IPS DF 6.9 (cell line): Measurements from ENCODE around the gene ACVR1B.

Experiments used
- DNase-seq: peaks from one replicate; pipeline ENCODE4 v3.0.0-alpha.2; 2013; ENCODE audit warnings: low read depth, low spot score
- H3K27ac ChIP-seq: one replicate; pipeline ENCODE4 v1.5.1; 2013; ENCODE audit warnings: low read length, control low read depth
- H3K27me3 ChIP-seq: 2 replicates; pipeline ENCODE4 v1.6.1; 2013; ENCODE audit warnings: mild to moderate bottlenecking, low read length; ENCODE audit not compliant: control insufficient read depth, insufficient read depth
- H3K36me3 ChIP-seq: 2 replicates; pipeline ENCODE4 v1.6.1; 2013; ENCODE audit warnings: low read length; ENCODE audit not compliant: control insufficient read depth, insufficient read depth
- H3K4me1 ChIP-seq: 2 replicates; pipeline ENCODE4 v1.6.1; 2013; ENCODE audit warnings: low read length; ENCODE audit not compliant: control insufficient read depth, insufficient read depth
- H3K4me3 ChIP-seq: 2 replicates; pipeline ENCODE4 v1.5.1; 2013; ENCODE audit warnings: mild to moderate bottlenecking, low read length
- H3K9me3 ChIP-seq: 2 replicates; pipeline ENCODE4 v1.6.1; 2013; ENCODE audit warnings: low read length, inconsistent platforms; ENCODE audit not compliant: control insufficient read depth, insufficient read depth
- WGBS: extraction: QIAGEN DNeasy Blood & Tissue Kit; methylation state at CpG from one replicate; pipeline ENCODE4 v1.1.7; 2013; ENCODE audit warnings: mixed read lengths, missing lambda C conversion rate; ENCODE audit not compliant: insufficient read length, insufficient coverage; 5-methylcytosine and 5-hydroxymethylcytosine counted together

The ACVR1B gene

DNA sequence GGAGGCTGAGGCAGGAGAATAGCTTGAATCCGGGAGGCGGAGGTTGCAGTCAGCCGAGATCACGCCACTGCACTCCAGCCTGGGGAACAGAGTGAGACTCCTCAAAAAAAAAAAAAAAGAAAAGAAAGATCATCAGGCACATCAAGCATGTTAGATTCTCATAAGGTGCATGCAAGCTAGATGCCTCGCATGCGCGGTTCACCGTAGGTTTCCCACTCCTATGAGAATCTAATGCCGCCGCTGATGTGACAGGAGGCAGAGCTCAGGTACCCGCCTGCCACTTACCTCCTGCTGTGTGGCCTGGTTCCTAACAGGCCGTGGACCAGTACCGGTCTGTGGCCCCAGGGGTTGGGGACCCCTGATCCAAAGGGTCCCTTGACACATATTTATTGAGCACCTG is 7.0 kb downstream of the ACVR1B start:
- no CpG with 5 or more reads among the region's 13 CpGs for WGBS
- Histone ChIP-seq H3K27ac (no peak overlapping the region), H3K4me1 (no peaks in the 10 kb centered on the region)

GRCh38 chr12:51959211-51959610 is 7.7 kb downstream of the ACVR1B start:
- Histone ChIP-seq H3K27me3 (no peaks in the 10 kb centered on the region), H3K36me3 (no peaks in the 10 kb centered on the region), H3K27ac (no peak overlapping the region), H3K4me3 (no peak overlapping the region), H3K4me1 (no peaks in the 10 kb centered on the region), H3K9me3 (no peaks in the 10 kb centered on the region)
- no peak for DNase-seq
- WGBS: no CpG with 5 or more reads among the region's 3 CpGs

More for the DNA sequence above, 7.0 kb downstream of the ACVR1B start:
- H3K36me3 ChIP-seq: no peaks in the 10 kb centered on the region
- H3K9me3 ChIP-seq: no peaks in the 10 kb centered on the region
- no peak overlapping the region for H3K4me3 ChIP-seq
- no peak for DNase-seq
- no peaks in the 10 kb centered on the region for H3K27me3 ChIP-seq

DNA sequence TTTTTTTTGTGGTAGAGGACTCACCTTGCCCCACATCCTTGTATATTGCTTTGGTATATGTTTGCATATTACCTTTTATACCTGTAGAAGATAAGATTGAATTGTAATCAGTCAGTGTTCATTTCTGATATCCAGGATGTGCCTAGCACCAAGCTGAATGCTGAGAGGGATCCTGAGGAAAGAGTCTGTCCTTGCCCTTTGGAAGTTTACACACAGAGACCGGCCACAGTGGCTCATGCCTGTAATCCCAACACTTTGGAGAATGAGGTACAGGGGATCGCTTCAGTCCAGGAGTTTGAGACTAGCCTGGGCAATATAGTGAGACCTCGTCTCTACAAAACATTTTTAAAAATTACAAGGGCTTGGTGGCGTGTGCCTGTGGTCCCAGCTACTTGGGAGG is 8.4 kb downstream of the ACVR1B start:
- no peaks in the 10 kb centered on the region for H3K36me3 ChIP-seq
- H3K4me1 ChIP-seq: no peaks in the 10 kb centered on the region
- H3K27ac ChIP-seq: no peak overlapping the region

GRCh38 chr12:51960488-51960887 is 9.0 kb downstream of the ACVR1B start:
- no peaks in the 10 kb centered on the region for H3K4me1 ChIP-seq
- no peaks in the 10 kb centered on the region for H3K36me3 ChIP-seq
- DNase-seq: no peak
- no peak overlapping the region for H3K27ac ChIP-seq
- WGBS: no CpG with 5 or more reads among the region's 1 CpG
- H3K9me3 ChIP-seq: no peaks in the 10 kb centered on the region
- no peaks in the 10 kb centered on the region for H3K27me3 ChIP-seq
- no peak overlapping the region for H3K4me3 ChIP-seq

More for the DNA sequence above, 8.4 kb downstream of the ACVR1B start:
- Histone ChIP-seq H3K4me3 (no peak overlapping the region), H3K27me3 (no peaks in the 10 kb centered on the region), H3K9me3 (no peaks in the 10 kb centered on the region)
- no peak for DNase-seq
- WGBS: no CpG with 5 or more reads among the region's 4 CpGs

DNA sequence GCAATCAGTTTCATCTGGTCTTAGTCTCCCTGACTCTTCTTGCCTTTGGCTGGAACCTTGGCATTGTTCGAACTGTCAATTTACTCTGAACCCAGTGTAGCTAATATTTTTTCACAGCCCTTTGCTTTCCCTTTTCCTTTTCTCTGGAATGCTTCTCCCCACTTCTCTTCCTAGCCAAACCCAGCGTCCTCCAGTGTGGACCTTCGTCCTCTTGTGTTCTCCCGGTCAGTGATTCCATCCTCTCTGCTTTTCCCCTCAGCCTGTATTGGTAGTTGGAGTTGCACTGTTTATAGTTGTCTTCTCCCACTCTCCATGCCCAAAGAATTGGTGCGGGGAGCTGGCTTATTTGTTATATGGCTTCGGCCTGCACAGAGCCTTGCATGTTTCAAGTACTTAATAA is 9.4 kb downstream of the ACVR1B start:
- no peaks in the 10 kb centered on the region for H3K36me3 ChIP-seq
- no peak overlapping the region for H3K4me3 ChIP-seq
- no CpG with 5 or more reads among the region's 6 CpGs for WGBS
- H3K9me3 ChIP-seq: no peaks in the 10 kb centered on the region
- H3K4me1 ChIP-seq: no peaks in the 10 kb centered on the region
- no peaks in the 10 kb centered on the region for H3K27me3 ChIP-seq
- DNase-seq: no peak
- H3K27ac ChIP-seq: no peak overlapping the region

GRCh38 chr12:51961834-51962233 is 10.3 kb downstream of the ACVR1B start:
- Histone ChIP-seq H3K27me3 (no peaks in the 10 kb centered on the region), H3K4me3 (no peak overlapping the region), H3K4me1 (no peaks in the 10 kb centered on the region), H3K9me3 (no peaks in the 10 kb centered on the region), H3K36me3 (no peaks in the 10 kb centered on the region), H3K27ac (no peak overlapping the region)
- WGBS: no CpG with 5 or more reads among the region's 1 CpG
- DNase-seq: no peak

DNA sequence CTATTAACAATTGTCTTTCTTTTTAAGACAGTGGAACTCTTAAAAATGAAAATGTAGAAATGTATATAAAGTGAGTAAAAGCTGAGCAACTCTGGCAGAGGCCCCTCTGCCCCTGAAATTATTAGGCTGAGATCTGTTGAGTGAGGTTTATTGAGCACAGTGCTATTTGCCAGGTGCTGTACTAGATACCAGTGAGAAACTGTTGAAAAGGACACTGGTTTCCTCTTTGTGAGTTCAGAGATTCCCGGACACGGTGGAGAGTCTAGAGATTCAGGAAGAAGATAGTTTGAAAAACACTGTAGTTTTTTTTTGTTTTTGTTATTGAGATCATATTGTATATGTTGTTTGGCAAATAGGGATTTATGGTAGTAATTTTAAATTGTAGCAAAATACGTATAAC is 11.2 kb downstream of the ACVR1B start:
- Histone ChIP-seq H3K27ac (no peak overlapping the region), H3K9me3 (no peaks in the 10 kb centered on the region), H3K4me1 (no peaks in the 10 kb centered on the region), H3K4me3 (no peak overlapping the region), H3K27me3 (no peaks in the 10 kb centered on the region), H3K36me3 (no peaks in the 10 kb centered on the region)
- DNase-seq: no peak
- no CpG with 5 or more reads among the region's 3 CpGs for WGBS

DNA sequence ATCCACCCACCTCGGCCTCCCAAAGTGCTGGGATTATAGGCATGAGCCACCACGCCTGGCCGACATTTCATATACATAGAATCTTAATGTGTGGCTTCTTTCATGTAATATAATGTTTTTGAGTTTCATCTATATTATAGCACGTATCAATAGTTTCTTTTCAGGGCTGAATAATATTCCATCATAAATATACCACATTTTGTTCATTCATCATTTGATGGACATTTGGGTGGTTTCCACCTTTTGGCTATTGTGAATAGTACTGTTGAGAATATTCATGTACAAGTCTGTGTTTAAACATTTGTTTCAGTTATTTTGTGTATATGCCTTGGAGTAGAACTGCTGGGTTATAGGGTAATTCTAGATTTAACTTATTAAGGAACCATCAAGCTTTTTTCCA is 12.0 kb downstream of the ACVR1B start:
- no CpG with 5 or more reads among the region's 4 CpGs for WGBS
- Histone ChIP-seq H3K9me3 (no peaks in the 10 kb centered on the region), H3K27ac (no peak overlapping the region)

DNA sequence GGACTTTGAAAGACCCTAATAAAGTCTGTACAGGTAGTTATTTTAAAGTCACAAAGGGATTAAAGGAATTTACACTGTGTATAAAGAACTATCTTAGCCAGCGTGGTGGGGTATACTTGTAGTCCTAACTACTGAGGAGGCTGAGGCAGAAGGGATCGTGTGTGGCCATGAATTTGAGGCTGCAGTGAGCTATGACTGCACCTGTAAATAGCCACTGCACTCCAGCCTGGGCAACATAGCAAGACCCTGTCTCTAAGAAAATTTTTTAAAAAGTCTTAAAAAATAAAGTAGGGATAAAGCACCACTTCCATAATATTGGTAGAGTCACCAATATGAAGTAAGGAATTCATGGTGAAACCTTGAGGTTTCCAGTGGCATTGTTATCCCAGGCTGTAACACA is 18.1 kb downstream of the ACVR1B start:
- DNase-seq: no peak
- no peak overlapping the region for H3K27ac ChIP-seq
- no peaks in the 10 kb centered on the region; the same call in 1 of the 2 replicates for H3K4me1 ChIP-seq
- no peaks in the 10 kb centered on the region for H3K27me3 ChIP-seq
- H3K9me3 ChIP-seq: no peaks in the 10 kb centered on the region
- no peak overlapping the region for H3K4me3 ChIP-seq
- WGBS: no CpG with 5 or more reads among the region's 2 CpGs
- H3K36me3 ChIP-seq: no peaks in the 10 kb centered on the region

More for the DNA sequence above, 12.0 kb downstream of the ACVR1B start:
- H3K36me3 ChIP-seq: no peaks in the 10 kb centered on the region
- H3K4me3 ChIP-seq: no peak overlapping the region
- H3K27me3 ChIP-seq: no peaks in the 10 kb centered on the region
- no peaks in the 10 kb centered on the region for H3K4me1 ChIP-seq
- no peak for DNase-seq

- no peak overlapping the region for H3K4me3 ChIP-seq
- DNase-seq: no peak
- H3K9me3 ChIP-seq: no peaks in the 10 kb centered on the region
- H3K4me1 ChIP-seq: no peaks in the 10 kb centered on the region; the same call in none of the 2 replicates
- H3K27ac ChIP-seq: no peak overlapping the region
- no peaks in the 10 kb centered on the region for H3K27me3 ChIP-seq
- 100% methylated on average over 1 of the region's 13 CpGs for WGBS
- H3K36me3 ChIP-seq: no peaks in the 10 kb centered on the region; the same call in none of the 2 replicates
Observed at GRCh38 chr12:51970904-51971646, 19.6 kb downstream of the ACVR1B start.
